Type B pancreatic cell (in vitro differentiated cells): ENCODE measurements around the gene ACSS3. TPM values are rescaled to one million over a fixed set of nuclear protein-coding genes. Genes with fewer than 3 reads are reported as not detected.
"Not testable (repeated sequence)": the region's sequence is repeated elsewhere in the genome, so short reads cannot be mapped to it uniquely, and the experiment has no call there.

Experiments used
- DNase-seq: peaks from one replicate; pipeline ENCODE4 v3.0.0; 2021; ENCODE audit warnings: mixed read lengths; ENCODE audit not compliant: unreplicated experiment; ENCODE audit errors: extremely low spot score
- H3K27ac Mint-ChIP-seq: 2 replicates; pipeline ENCODE4 v1.8.0; 2021; ENCODE audit warnings: mild to moderate bottlenecking, mixed read lengths
- H3K27me3 Mint-ChIP-seq: 2 replicates; pipeline ENCODE4 v1.8.0; 2021; ENCODE audit warnings: mixed read lengths
- H3K36me3 Mint-ChIP-seq: 2 replicates; pipeline ENCODE4 v1.8.0; 2021; ENCODE audit warnings: mixed read lengths
- H3K4me1 Mint-ChIP-seq: one replicate; pipeline ENCODE4 v1.8.0; 2021; ENCODE audit warnings: mixed read lengths; ENCODE audit not compliant: unreplicated experiment
- H3K4me3 Mint-ChIP-seq: 2 replicates; pipeline ENCODE4 v1.8.0; 2021; ENCODE audit warnings: mild to moderate bottlenecking, mixed read lengths
- H3K9me3 Mint-ChIP-seq: 2 replicates; pipeline ENCODE4 v1.8.0; 2021; ENCODE audit warnings: mixed read lengths
- total RNA-seq: library from RNA; stranded (reverse); gene quantifications from 2 replicates; pipeline ENCODE4 v1.2.1, GENCODE V29; 2021; ENCODE audit warnings: low replicate concordance
- TF ChIP-seq, protein P1 (sequence below): fragments of 200-600 bp; sonication (generic); conservative IDR thresholded peaks from 2 replicates; pipeline ENCODE4 v1.5.0; 2021; ENCODE audit warnings: antibody characterized with exemption, mild to moderate bottlenecking

The ACSS3 gene
- total RNA-seq, 1 donor from 2014 or later, result 28.0 TPM

DNA sequence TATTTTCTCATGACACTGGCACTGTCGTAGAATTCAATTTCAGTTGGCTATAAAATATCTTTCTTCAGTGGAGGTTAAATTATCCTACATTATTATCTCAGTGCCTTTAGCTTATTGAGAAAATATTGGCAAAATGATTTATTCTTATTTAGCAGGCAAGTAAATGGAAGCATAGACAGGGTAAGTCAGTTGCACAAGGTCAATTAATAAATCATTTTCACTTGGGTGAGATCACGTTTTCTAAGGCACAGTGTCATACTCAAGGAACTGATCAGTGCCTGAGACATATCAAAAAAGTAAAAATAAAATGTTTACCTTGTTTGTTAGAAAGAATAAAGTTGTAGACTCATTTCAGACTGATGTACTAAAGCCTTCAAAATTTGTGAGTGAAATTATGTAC lies 95.0 kb downstream of the ACSS3 start:
- peaks cover 15% of the 10 kb centered on the region for H3K36me3 Mint-ChIP-seq
- TF ChIP-seq, protein P1, sequence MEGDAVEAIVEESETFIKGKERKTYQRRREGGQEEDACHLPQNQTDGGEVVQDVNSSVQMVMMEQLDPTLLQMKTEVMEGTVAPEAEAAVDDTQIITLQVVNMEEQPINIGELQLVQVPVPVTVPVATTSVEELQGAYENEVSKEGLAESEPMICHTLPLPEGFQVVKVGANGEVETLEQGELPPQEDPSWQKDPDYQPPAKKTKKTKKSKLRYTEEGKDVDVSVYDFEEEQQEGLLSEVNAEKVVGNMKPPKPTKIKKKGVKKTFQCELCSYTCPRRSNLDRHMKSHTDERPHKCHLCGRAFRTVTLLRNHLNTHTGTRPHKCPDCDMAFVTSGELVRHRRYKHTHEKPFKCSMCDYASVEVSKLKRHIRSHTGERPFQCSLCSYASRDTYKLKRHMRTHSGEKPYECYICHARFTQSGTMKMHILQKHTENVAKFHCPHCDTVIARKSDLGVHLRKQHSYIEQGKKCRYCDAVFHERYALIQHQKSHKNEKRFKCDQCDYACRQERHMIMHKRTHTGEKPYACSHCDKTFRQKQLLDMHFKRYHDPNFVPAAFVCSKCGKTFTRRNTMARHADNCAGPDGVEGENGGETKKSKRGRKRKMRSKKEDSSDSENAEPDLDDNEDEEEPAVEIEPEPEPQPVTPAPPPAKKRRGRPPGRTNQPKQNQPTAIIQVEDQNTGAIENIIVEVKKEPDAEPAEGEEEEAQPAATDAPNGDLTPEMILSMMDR, result no peak
- no peaks in the 10 kb centered on the region for H3K4me1 Mint-ChIP-seq
- no peak overlapping the region for H3K4me3 Mint-ChIP-seq
- no peak for DNase-seq
- no peak overlapping the region for H3K27ac Mint-ChIP-seq
- H3K27me3 Mint-ChIP-seq, result no peaks in the 10 kb centered on the region
- H3K9me3 Mint-ChIP-seq, result no peaks in the 10 kb centered on the region

DNA sequence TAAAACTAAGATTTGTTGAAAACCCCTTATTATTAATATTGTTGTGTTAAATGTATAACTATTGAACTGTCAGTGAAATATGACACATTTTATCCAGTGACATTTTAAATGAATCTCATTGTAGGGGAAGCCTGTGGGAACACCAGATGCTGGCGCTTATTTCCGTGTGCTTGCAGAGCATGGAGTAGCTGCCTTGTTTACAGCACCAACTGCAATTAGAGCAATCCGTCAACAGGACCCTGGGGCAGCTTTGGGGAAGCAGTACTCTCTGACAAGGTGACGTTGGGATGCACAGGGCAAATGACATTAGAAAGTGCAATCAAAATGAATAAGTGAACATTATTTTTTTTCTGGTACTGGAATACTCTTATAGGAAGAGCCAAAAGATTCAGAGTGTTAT lies 96.8 kb downstream of the ACSS3 start:
- TF ChIP-seq, protein P1, result no peak
- Mint-ChIP-seq H3K4me3 (peak overlapping the region; percentile 10), H3K27me3 (no peaks in the 10 kb centered on the region), H3K4me1 (no peaks in the 10 kb centered on the region), H3K9me3 (no peaks in the 10 kb centered on the region), H3K27ac (no peak overlapping the region), H3K36me3 (peaks cover 15% of the 10 kb centered on the region)
- DNase-seq, result no peak

DNA sequence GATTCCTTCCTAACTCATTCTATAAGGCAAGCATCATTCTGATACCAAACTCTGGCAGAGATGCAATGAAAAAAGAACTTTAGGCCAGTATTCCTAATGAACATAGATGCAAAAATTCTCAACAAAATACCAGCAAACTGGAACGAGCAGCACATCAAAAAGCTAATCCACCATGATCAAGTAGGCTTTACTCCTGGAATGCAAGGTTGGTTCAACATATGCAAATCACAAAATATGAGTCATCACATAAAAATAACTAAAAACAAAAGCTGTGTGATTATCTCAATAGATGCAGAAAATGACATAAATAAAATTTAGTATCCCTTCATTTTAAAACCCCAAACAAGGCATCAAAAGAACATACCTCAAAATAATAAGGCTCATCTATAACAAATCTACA lies 98.9 kb downstream of the ACSS3 start:
- Mint-ChIP-seq H3K4me3 (no peak overlapping the region), H3K27ac (no peak overlapping the region), H3K36me3 (peaks cover 15% of the 10 kb centered on the region), H3K9me3 (no peaks in the 10 kb centered on the region), H3K4me1 (peaks cover 9% of the 10 kb centered on the region), H3K27me3 (no peaks in the 10 kb centered on the region)
- no peak for DNase-seq
- TF ChIP-seq, protein P1, result no peak

DNA sequence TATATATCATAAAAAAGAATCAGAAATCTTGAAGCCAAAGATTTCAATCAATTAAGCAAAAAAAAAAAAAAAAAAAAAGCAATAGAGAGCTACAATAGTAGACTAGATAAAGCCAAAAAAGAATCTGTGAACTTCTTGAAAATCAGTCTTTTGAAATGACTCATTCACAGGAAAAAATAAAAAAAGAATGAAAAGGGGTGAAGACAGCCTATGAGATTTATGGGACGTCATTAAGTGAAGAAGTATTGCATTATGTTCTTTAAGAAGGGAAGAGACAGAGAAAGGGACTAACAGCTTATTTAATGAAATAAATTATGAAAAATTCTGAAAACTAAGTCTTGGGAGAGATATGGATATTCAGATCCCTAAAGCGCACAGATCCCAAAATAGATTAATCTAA lies 103.8 kb downstream of the ACSS3 start:
- H3K36me3 Mint-ChIP-seq, result peaks cover 10% of the 10 kb centered on the region
- H3K9me3 Mint-ChIP-seq, result no peaks in the 10 kb centered on the region
- no peaks in the 10 kb centered on the region for H3K27me3 Mint-ChIP-seq
- no peak overlapping the region for H3K27ac Mint-ChIP-seq
- H3K4me3 Mint-ChIP-seq, result no peak overlapping the region
- DNase-seq, result no peak
- peaks cover 14% of the 10 kb centered on the region for H3K4me1 Mint-ChIP-seq
- TF ChIP-seq, protein P1, result no peak

DNA sequence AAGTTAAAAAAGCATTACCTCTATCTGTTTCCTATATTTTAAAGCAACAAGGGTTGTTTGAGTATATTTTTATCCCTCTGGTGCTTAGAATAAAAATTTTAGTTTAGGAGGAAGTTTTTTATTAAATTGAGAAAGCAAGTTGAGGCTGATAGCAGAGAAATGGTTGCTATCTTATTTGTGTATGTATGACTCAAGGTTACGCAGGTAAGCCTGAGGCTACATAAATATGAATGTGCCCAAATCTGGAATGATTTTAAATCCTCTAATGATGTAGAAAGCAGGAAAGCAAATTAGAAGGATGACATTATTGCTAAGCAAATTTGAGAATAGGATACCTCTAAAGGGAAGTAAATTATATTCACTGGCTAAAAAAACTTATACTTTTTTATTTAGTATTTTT lies 109.8 kb downstream of the ACSS3 start:
- TF ChIP-seq, protein P1, result no peak
- DNase-seq, result no peak
- H3K27me3 Mint-ChIP-seq, result no peaks in the 10 kb centered on the region
- H3K9me3 Mint-ChIP-seq, result no peaks in the 10 kb centered on the region
- H3K36me3 Mint-ChIP-seq, result peaks cover 4% of the 10 kb centered on the region
- H3K4me1 Mint-ChIP-seq, result no peaks in the 10 kb centered on the region
- H3K4me3 Mint-ChIP-seq, result no peak overlapping the region
- H3K27ac Mint-ChIP-seq, result no peak overlapping the region

DNA sequence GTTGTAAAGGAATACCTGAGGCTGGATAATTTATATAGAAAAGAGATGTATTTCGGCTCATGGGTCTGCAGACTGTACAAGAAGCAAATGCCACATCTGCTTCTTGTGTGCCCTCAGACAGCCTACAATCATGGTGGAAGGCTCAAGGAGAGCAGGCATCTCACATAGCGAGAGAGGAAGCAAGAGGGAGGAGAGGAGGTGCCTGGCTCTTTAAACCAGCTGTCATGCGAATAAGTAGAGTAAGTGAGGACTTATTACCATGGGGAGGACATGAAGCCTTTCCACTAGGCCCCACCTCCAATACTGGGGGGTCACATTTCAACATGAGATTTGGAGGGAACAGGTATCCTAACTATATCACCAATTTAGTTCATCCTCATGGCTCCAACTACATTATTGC lies 118.7 kb downstream of the ACSS3 start:
- H3K36me3 Mint-ChIP-seq, result peaks cover 2% of the 10 kb centered on the region
- no peaks in the 10 kb centered on the region for H3K27me3 Mint-ChIP-seq
- TF ChIP-seq, protein P1, result no peak
- H3K27ac Mint-ChIP-seq, result no peak overlapping the region
- no peaks in the 10 kb centered on the region for H3K4me1 Mint-ChIP-seq
- no peak for DNase-seq
- no peak overlapping the region for H3K4me3 Mint-ChIP-seq
- H3K9me3 Mint-ChIP-seq, result no peaks in the 10 kb centered on the region

DNA sequence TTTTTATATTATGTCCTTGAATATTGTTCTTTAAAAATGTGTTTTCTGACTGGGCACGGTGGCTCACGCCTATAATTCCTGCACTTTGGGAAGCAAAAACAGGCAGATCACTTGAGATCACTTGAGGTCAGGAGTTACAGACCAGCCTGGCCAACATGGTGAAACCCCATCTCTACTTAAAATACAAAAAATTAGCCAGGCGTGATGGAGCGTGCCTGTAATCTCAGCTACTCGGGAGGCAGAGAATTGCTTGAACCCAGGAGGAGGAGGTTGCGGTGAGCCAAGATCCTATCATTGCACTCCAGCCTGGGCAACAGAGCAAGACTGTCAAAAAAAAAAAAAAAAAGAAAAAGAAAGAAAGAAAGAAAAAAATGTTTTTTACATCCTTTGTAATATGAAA lies 122.7 kb downstream of the ACSS3 start:
- H3K27ac Mint-ChIP-seq, DNase-seq, H3K4me3 Mint-ChIP-seq, H3K4me1 Mint-ChIP-seq, H3K36me3 Mint-ChIP-seq, H3K9me3 Mint-ChIP-seq, H3K27me3 Mint-ChIP-seq: not testable (repeated sequence)
